Prostate gland (tissue), 2 donors: ENCODE results near the gene GIN1.
A peak's percentile ranks its signal among the peaks of the same experiment; 100 is the strongest.

Experiments used
- CTCF ChIP-seq, 4 experiments: fragments of 200-600 bp in 2 of 4; fragments of 450-650 bp in 2 of 4; sonication (generic) in 2 of 4; IDR thresholded peaks; 1 replicate in 3 of 4; 2 replicates in 1 of 4; pipeline ENCODE4 v1.5.1; 2016 to 2019; ENCODE audit warnings: antibody characterized with exemption in 4 of 4, mild to moderate bottlenecking in 2 of 4, moderate library complexity in 2 of 4
- POLR2A ChIP-seq: fragments of 450-650 bp; IDR thresholded peaks from one replicate; pipeline ENCODE4 v1.6.1; 2016; ENCODE audit warnings: antibody characterized with exemption, mild to moderate bottlenecking
- POLR2AphosphoS5 ChIP-seq: sonication (generic); formaldehyde crosslinking; IDR thresholded peaks from one replicate; pipeline ENCODE4 v1.6.1; 2017; ENCODE audit warnings: antibody characterized with exemption

- TF ChIP-seq CTCF (IDR thresholded peaks at IDR 0.05): peak in 1 of 4 experiments; percentile 16
- peak; percentile 96 for TF ChIP-seq POLR2AphosphoS5
- TF ChIP-seq POLR2A: peak; percentile 76
Observed at GRCh38 chr5:103119765-103120606, at the start of gene GIN1, which contains the start of gene PPIP5K2.
